Measurements from ENCODE around the gene ASAP2. TPM values are rescaled to one million over a fixed set of nuclear protein-coding genes. Genes with fewer than 3 reads are reported as not detected.

ASAP2 gene
- total RNA-seq, 1 experiment from 2014 or later = 12.6 TPM

DNA sequence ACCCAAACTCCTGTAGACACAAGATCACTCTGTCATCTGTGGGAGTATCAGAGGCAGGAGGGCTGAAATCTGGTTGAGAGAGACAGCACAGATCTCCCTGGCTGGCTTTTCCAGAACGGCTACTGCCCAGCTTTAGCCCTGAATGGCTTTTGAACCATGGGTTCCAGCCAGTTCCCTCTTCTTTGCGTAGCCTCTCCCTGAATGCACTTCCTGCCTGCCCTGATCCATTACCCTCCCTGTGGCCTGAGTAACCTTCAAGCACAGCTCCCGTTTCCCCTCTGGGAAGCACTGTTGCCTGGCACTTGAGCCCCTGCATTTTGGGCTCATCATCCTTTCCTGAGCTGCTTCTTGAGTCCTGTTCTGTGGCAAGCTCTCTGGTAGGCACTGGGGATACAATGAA, 68.8 kb downstream of the ASAP2 start:
- Histone ChIP-seq H3K14ac (ENCODE audit: insufficient read depth, low read length) (peak overlapping the region; percentile 1; the same call in 1 of the 2 replicates), H3K9me3 (ENCODE audit: control insufficient read depth, low read depth, low read length) (no peaks in the 10 kb centered on the region), H3K79me2 (ENCODE audit: insufficient read depth, low read length) (peaks cover 2% of the 10 kb centered on the region; the same call in 1 of the 2 replicates), H4K91ac (ENCODE audit: insufficient read length, low read depth, low read length) (no peak overlapping the region), H4K5ac (ENCODE audit: insufficient read length, low read depth, low read length) (no peak overlapping the region), H3K18ac (ENCODE audit: insufficient read length, low read depth, low read length) (no peak overlapping the region), H3K23me2 (ENCODE audit: insufficient read length, low read depth, low read length, poor library complexity, severe bottlenecking) (no peaks in the 10 kb centered on the region), H3K4me2 (ENCODE audit: insufficient read depth, insufficient read length, low read length) (no peak overlapping the region), H2BK120ac (ENCODE audit: low read depth, low read length, poor library complexity, severe bottlenecking) (no peak overlapping the region), H2BK15ac (ENCODE audit: low read depth, low read length) (no peak overlapping the region), H3K9ac (ENCODE audit: extremely low read depth, insufficient read length, low read length) (no peak overlapping the region), H3K27ac (ENCODE audit: insufficient read length, low read depth, low read length) (no peak overlapping the region), H3K56ac (ENCODE audit: insufficient read length, low read depth, low read length) (no peak overlapping the region), H2BK20ac (ENCODE audit: low read depth, low read length, poor library complexity, severe bottlenecking) (no peak overlapping the region), H3K23ac (ENCODE audit: insufficient read length, low read depth, low read length) (no peak overlapping the region), H3K27me3 (ENCODE audit: insufficient read depth, low read length) (no peaks in the 10 kb centered on the region), H2AFZ (ENCODE audit: low read length) (no peak overlapping the region), H4K8ac (replicated peaks; ENCODE audit: insufficient read length, low read depth, low read length) (no peak overlapping the region), H3K4ac (ENCODE audit: low read depth, low read length) (no peak overlapping the region), H2BK12ac (ENCODE audit: insufficient read length, low read depth, low read length) (no peak overlapping the region), H4K20me1 (ENCODE audit: control insufficient read depth, insufficient read depth, insufficient read length) (no peaks in the 10 kb centered on the region), H3K4me1 (ENCODE audit: insufficient read depth, low read length) (peaks cover 7% of the 10 kb centered on the region; the same call in 1 of the 2 replicates), H3T11ph (ENCODE audit: low read length) (no peak overlapping the region), H2BK5ac (ENCODE audit: insufficient read length, low read length) (no peak overlapping the region), H2AK5ac (ENCODE audit: insufficient read length, low read length) (no peak overlapping the region), H3K79me1 (ENCODE audit: insufficient read depth, low read depth, low read length, poor library complexity, severe bottlenecking) (no peaks in the 10 kb centered on the region)
- Mint-ChIP-seq H3K27ac (peak overlapping the region in 2 of 3 experiments; percentile 73 to 93; a peak in 4 of 7 replicates), H3K27me3 (ENCODE audit: low read depth) (no peaks in the 10 kb centered on the region; the same call in none of the 2 replicates), H3K4me1 (peaks cover 28 to 33% of the 10 kb centered on the region in 2 experiments), H3K4me3 (no peak overlapping the region), H3K36me3 (ENCODE audit: insufficient read depth in 1 of 3, low read depth in 3 of 3) (peaks cover 0 to 16% (median 1%) of the 10 kb centered on the region in 3 experiments; a peak in 4 of 7 replicates), H3K9me3 (peaks cover 7 to 8% of the 10 kb centered on the region in 2 experiments; a peak in 4 of 5 replicates)
- TF ChIP-seq, protein P1, sequence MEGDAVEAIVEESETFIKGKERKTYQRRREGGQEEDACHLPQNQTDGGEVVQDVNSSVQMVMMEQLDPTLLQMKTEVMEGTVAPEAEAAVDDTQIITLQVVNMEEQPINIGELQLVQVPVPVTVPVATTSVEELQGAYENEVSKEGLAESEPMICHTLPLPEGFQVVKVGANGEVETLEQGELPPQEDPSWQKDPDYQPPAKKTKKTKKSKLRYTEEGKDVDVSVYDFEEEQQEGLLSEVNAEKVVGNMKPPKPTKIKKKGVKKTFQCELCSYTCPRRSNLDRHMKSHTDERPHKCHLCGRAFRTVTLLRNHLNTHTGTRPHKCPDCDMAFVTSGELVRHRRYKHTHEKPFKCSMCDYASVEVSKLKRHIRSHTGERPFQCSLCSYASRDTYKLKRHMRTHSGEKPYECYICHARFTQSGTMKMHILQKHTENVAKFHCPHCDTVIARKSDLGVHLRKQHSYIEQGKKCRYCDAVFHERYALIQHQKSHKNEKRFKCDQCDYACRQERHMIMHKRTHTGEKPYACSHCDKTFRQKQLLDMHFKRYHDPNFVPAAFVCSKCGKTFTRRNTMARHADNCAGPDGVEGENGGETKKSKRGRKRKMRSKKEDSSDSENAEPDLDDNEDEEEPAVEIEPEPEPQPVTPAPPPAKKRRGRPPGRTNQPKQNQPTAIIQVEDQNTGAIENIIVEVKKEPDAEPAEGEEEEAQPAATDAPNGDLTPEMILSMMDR (conservative IDR thresholded peaks at IDR 0.05) = no peak
- WGBS (ENCODE audit: extremely low coverage, insufficient read length, low lambda C conversion rate) = no CpG with 5 or more reads among the region's 3 CpGs
- no peak for DNase-seq

Data from H9 (cell line).